PFSK-1 (cell line): ENCODE data around the gene ATG4B.

Source experiments
- FOXP2 ChIP-seq: optimal IDR thresholded peaks from 2 replicates; pipeline ENCODE3; 2011; ENCODE audit warnings: borderline replicate concordance, control low read depth, inconsistent platforms; ENCODE audit not compliant: insufficient read depth; ENCODE audit errors: extremely low read length, extremely low read depth
- POLR2AphosphoS5 ChIP-seq: IDR thresholded peaks from 2 replicates; pipeline ENCODE4 v1.6.1; 2012; ENCODE audit warnings: low read depth, mild to moderate bottlenecking, control low read depth, low read length, moderate library complexity
- REST ChIP-seq, 2 experiments: IDR thresholded peaks; 2 replicates each; pipeline versions ENCODE4 v1.6.1 to v1.8.0; 2011 to 2012; ENCODE audit warnings: low read depth in 2 of 2, low read length in 2 of 2, control low read depth in 1 of 2, inconsistent platforms in 1 of 2, mild to moderate bottlenecking in 1 of 2, moderate library complexity in 1 of 2; ENCODE audit not compliant: insufficient read depth in 1 of 2
- TAF1 ChIP-seq: IDR thresholded peaks from 2 replicates; pipeline ENCODE4 v1.6.1; 2012; ENCODE audit warnings: low read length, control low read depth, borderline replicate concordance; ENCODE audit not compliant: insufficient read depth

GRCh38 chr2:241598487-241598886 is 39.0 kb upstream of the ATG4B start:
- no peak for TF ChIP-seq POLR2AphosphoS5
- TF ChIP-seq TAF1, result no peak
- no peak for TF ChIP-seq FOXP2
- TF ChIP-seq REST (IDR thresholded peaks at IDR 0.05; ENCODE audit: insufficient read depth in 1 of 2, low read depth in 2 of 2, low read length in 2 of 2), result no peak
